HG02610 (cell line): ENCODE measurements around the gene OR7C1.
"Not testable (repeated sequence)": the region's sequence is repeated elsewhere in the genome, so short reads cannot be mapped to it uniquely, and the experiment has no call there.

Experiments
- ATAC-seq: cut with Tn5 transposase; IDR thresholded peaks from one replicate; pipeline ENCODE4 v1.9.1; 2021; ENCODE audit warnings: mild to moderate bottlenecking, moderate library complexity; ENCODE audit not compliant: unreplicated experiment

Gene OR7C1

DNA sequence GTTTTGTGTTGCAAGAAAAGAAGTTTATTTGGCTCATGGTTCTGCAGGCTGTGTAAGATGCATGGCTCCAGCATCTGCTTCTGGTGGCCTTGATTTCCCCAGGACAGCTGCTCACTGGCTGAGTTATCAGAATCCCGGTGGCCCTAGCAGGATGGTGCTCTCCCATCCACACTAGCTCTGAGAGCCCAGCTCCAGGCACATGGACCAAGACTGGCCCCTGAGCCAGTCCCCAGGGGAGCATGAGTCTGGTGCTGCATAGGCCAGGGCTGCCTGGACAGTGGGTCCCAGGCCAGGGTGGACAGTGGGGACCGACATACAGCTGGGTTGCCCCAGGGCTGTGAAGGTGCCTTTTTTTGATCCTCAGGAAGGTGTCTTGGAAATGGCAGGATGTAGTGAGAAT lies 67.0 kb downstream of the OR7C1 start:
- ATAC-seq: no peak

DNA sequence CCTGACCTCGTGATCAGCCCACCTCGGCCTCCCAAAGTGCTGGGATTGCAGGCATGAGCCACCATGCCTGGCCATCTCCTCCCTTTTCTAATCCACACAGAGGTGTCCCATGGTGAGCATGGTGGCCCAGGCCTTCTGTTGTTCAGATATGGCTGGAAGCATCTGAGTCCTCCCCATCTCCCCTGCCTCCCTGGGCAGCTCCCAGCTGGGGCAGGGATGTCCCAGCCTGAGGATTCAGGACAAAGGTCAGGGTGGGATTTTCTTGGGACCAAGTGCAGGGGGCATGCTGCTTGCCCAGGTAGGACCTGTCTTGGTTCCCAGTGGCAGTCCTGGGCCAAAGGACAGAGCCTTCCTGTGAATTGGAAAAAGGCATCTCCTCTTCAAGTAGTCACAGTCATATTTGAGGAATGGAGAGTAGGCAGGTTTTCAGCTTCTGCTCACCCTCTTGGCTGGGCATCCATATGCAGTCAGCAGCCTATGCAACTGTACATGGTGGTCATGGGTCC lies 67.5 kb downstream of the OR7C1 start:
- no peak for ATAC-seq

DNA sequence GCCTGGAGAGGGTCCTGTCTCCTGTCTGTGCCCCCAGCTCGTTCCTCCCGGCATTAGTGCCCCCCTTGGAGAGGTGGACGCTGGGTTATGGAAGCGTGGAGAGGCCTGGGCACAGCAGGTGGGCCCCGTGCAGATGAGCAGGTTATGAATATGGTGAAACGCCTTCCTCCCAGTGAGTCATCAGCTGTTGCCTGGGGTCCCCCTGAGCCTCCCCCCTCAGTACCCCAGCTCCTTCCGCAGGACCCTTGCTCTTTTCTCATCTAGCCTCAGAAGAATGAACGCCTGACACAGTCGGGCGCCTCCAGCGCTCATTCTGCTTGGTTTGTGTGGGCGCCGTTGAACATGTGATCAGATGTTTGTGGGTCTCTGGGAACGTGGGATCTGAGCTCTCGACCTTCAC lies 69.1 kb downstream of the OR7C1 start:
- not testable (repeated sequence) for ATAC-seq

DNA sequence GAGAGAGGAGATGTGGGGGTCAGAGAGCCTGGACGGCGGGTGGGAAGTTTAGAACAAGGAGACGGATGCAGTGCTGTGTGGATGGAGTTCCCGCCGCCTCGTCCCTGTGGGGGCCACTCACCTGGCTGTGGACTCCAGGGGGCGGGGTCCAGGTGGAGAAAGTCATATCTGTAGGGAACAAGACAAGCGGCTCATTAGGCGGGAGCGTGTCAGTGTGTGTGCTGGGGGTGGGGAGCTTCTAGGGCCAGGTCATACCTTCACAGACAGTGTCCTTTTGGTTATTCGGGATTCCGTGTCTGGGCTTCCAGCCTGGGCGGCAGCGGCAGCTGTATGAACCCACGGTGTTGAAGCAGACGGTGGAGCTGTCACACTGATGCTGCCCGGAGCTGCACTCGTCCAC lies 69.6 kb downstream of the OR7C1 start:
- ATAC-seq: not testable (repeated sequence)

- ATAC-seq: no peak
Measured at GRCh38 chr19:14764401-14764800, 70.6 kb downstream of the OR7C1 start.

GRCh38 chr19:14763497-14764145 lies 71.4 kb downstream of the OR7C1 start:
- no peak for ATAC-seq

DNA sequence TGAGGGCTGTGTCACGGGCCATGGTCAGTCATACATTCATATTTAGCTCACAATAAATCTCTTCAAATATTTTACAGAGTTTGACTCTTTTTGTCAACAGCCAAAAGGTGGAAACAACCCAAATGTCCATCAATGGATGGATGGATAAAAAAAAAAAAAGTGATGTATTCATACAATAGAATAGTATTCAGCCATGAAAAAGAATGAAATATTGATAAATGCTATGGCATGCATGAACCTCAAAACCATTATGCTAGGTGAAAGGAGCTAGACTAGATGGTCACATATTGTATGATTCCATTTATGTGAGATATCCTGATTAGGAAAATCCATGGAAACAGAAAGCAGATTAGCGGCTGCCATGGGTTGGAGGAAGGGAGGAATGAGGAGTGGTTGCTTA lies 72.9 kb downstream of the OR7C1 start:
- no peak for ATAC-seq

DNA sequence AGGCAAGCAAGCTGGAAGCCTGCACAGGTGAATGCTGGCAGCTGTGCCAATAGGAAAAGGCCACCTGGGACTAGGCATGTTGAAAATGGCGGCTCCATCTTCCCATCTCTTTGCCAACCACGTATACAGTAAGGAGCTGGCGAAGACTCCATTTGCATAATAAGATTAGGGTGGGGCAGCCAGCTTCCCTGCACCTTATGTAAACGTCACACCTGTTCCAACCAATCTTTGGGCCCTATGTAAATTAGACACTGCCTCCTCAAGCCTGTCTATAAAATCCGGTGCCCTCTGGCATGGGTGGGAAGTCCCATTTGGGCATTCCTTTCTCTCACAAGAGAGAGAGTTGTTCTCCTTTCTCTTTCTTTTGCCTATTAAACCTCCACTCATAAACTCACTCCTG lies 73.4 kb downstream of the OR7C1 start:
- ATAC-seq: no peak

DNA sequence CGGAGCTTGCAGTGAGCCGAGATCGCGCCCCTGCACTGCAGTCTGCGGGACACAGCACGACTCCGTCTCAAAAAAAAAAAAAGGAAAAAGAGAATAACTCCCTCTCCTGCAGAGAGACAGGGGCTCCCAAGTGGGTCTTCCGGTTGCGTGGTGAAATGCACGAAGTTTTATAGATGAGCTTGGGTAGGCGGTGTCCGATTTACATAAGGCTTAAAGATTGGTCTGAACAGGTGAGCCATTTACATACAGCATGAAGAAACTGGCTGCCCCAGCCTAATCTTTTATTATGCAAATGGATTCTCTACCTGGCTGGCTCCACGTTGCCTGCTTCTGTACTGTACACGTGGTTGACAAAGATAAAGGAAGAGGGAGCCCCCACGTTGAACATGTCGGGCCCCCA lies 76.2 kb downstream of the OR7C1 start:
- no peak for ATAC-seq

- no peak for ATAC-seq
Measured at GRCh38 chr19:14748601-14749000, 86.4 kb downstream of the OR7C1 start.
